Calu3 (cell line): Measurements from ENCODE around the gene TSPAN9. TPM values are rescaled to one million over a fixed set of nuclear protein-coding genes. Genes with fewer than 3 reads are reported as not detected.

Source experiments
- BruUV-seq: library from RNA; stranded (reverse); fragments of 400-500 nt; replicated peaks from 2 replicates; lab custom pipeline; 2021; lab: Mats Ljungman, UMichigan
- CTCF ChIA-PET: fragments of 300-600 bp; sonication (Branson Sonifier 250); formaldehyde crosslinking; loops from one replicate; lab custom pipeline; 2022; ENCODE audit warnings: antibody characterized with exemption; lab: Charles Lee
- DNase-seq: peaks from one replicate; pipeline ENCODE4 v3.0.0; 2022
- H3K27ac Mint-ChIP-seq: one replicate; pipeline ENCODE4 v1.8.0; 2022; ENCODE audit warnings: mixed read lengths; ENCODE audit not compliant: unreplicated experiment
- H3K27me3 Mint-ChIP-seq: one replicate; pipeline ENCODE4 v1.8.0; 2022; ENCODE audit warnings: mixed read lengths; ENCODE audit not compliant: unreplicated experiment
- H3K36me3 Mint-ChIP-seq: one replicate; pipeline ENCODE4 v1.8.0; 2022; ENCODE audit warnings: mild to moderate bottlenecking, moderate library complexity, mixed read lengths; ENCODE audit not compliant: insufficient read depth, unreplicated experiment
- H3K4me1 Mint-ChIP-seq: one replicate; pipeline ENCODE4 v1.8.0; 2022; ENCODE audit warnings: mild to moderate bottlenecking, low read depth, mixed read lengths; ENCODE audit not compliant: unreplicated experiment
- H3K4me3 Mint-ChIP-seq: one replicate; pipeline ENCODE4 v1.8.0; 2022; ENCODE audit warnings: mild to moderate bottlenecking, low read depth, moderate library complexity, mixed read lengths; ENCODE audit not compliant: unreplicated experiment
- H3K9me3 Mint-ChIP-seq: one replicate; pipeline ENCODE4 v1.8.0; 2022; ENCODE audit warnings: low read depth, mixed read lengths; ENCODE audit not compliant: unreplicated experiment
- CTCF ChIP-seq: fragments of 200-600 bp; IDR thresholded peaks from one replicate; pipeline ENCODE4 v1.8.0; 2022; ENCODE audit warnings: antibody characterized with exemption; ENCODE audit not compliant: unreplicated experiment
- intact Hi-C: fragments of 100-400 bp; cut with micrococcal nuclease; formaldehyde crosslinking; loops from one replicate; pipeline ENCODE4 v1.10.0; 2022; ENCODE audit not compliant: unreplicated experiment
- total RNA-seq: library from RNA; stranded (reverse); gene quantifications from 2 replicates; pipeline ENCODE4 v1.2.3, GENCODE V29; 2022

TSPAN9 gene
- total RNA-seq, 1 experiment from 2014 or later = 6.0 TPM

GRCh38 chr12:3176754-3177153, 99.6 kb downstream of the TSPAN9 start:
- no peaks in the 10 kb centered on the region for H3K36me3 Mint-ChIP-seq
- no peak overlapping the region for H3K4me3 Mint-ChIP-seq
- no peak for DNase-seq
- no peak for TF ChIP-seq CTCF
- no peak overlapping the region for H3K27ac Mint-ChIP-seq
- no peaks in the 10 kb centered on the region for H3K9me3 Mint-ChIP-seq
- no TSS peak for BruUV-seq
- peaks cover 34% of the 10 kb centered on the region for H3K27me3 Mint-ChIP-seq
- H3K4me1 Mint-ChIP-seq = no peaks in the 10 kb centered on the region
- intact Hi-C loops = no loop called here
- CTCF ChIA-PET = no interaction called here

- intact Hi-C loops = no loop called here
- Mint-ChIP-seq H3K4me3 (no peak overlapping the region), H3K27me3 (peaks cover 37% of the 10 kb centered on the region), H3K4me1 (no peaks in the 10 kb centered on the region), H3K27ac (no peak overlapping the region), H3K9me3 (no peaks in the 10 kb centered on the region), H3K36me3 (no peaks in the 10 kb centered on the region)
- no peak for TF ChIP-seq CTCF
- BruUV-seq = no TSS peak
- CTCF ChIA-PET = no interaction called here
- no peak for DNase-seq
Measured at GRCh38 chr12:3177778-3178425, 100.7 kb downstream of the TSPAN9 start.

GRCh38 chr12:3178671-3179313, 101.6 kb downstream of the TSPAN9 start:
- H3K36me3 Mint-ChIP-seq = no peaks in the 10 kb centered on the region
- H3K27me3 Mint-ChIP-seq = peaks cover 32% of the 10 kb centered on the region
- no peak for DNase-seq
- intact Hi-C loops = no loop called here
- no peak overlapping the region for H3K4me3 Mint-ChIP-seq
- no TSS peak for BruUV-seq
- CTCF ChIA-PET = no interaction called here
- H3K4me1 Mint-ChIP-seq = no peaks in the 10 kb centered on the region
- H3K27ac Mint-ChIP-seq = no peak overlapping the region
- TF ChIP-seq CTCF = no peak
- no peaks in the 10 kb centered on the region for H3K9me3 Mint-ChIP-seq

GRCh38 chr12:3179731-3180130, 102.6 kb downstream of the TSPAN9 start:
- intact Hi-C loops = no loop called here
- Mint-ChIP-seq H3K27ac (no peak overlapping the region), H3K36me3 (no peaks in the 10 kb centered on the region), H3K4me3 (no peak overlapping the region), H3K4me1 (no peaks in the 10 kb centered on the region), H3K27me3 (peaks cover 29% of the 10 kb centered on the region), H3K9me3 (no peaks in the 10 kb centered on the region)
- CTCF ChIA-PET = interaction anchor here (0.6 to 1.3 kb wide), 2 partner anchors 11 to 92 kb away, joined by 4 read pairs; no protein-coding TSS in a partner anchor
- no TSS peak for BruUV-seq
- DNase-seq = no peak
- TF ChIP-seq CTCF = no peak
